Loucy (cell line): ENCODE results near the gene PLEKHS1.

ENCODE experiments used
- H2AFZ ChIP-seq: fragments of 200-600 bp; sonication (generic); 2 replicates; pipeline ENCODE4 v1.6.0; 2016; ENCODE audit warnings: antibody characterized with exemption, mild to moderate bottlenecking, low read length, moderate library complexity
- H3F3A ChIP-seq: fragments of 200-600 bp; 2 replicates; pipeline ENCODE4 v1.6.0; 2016; ENCODE audit warnings: antibody characterized with exemption, low read depth, mild to moderate bottlenecking
- H3K27me3 ChIP-seq: fragments of 200-600 bp; sonication (generic); 2 replicates; pipeline ENCODE4 v1.6.1; 2014; ENCODE audit warnings: low read length, mild to moderate bottlenecking; ENCODE audit not compliant: insufficient read depth, poor library complexity, severe bottlenecking
- H3K36me3 ChIP-seq: fragments of 200-600 bp; sonication (generic); 2 replicates; pipeline ENCODE4 v1.6.1; 2016; ENCODE audit warnings: low read length; ENCODE audit not compliant: insufficient read depth
- H3K4me1 ChIP-seq: fragments of 200-600 bp; sonication (generic); 2 replicates; pipeline ENCODE4 v1.5.1; 2014; ENCODE audit warnings: low read length, mild to moderate bottlenecking; ENCODE audit not compliant: insufficient read depth, poor library complexity, severe bottlenecking
- H3K4me2 ChIP-seq: fragments of 200-600 bp; sonication (generic); 2 replicates; pipeline ENCODE4 v1.6.0; 2014; ENCODE audit warnings: antibody characterized with exemption, low read length, low read depth, mild to moderate bottlenecking; ENCODE audit not compliant: poor library complexity, severe bottlenecking
- H3K4me3 ChIP-seq: fragments of 200-600 bp; sonication (generic); 2 replicates; pipeline ENCODE4 v1.5.1; 2014; ENCODE audit warnings: low read length, mild to moderate bottlenecking, mixed read lengths; ENCODE audit not compliant: poor library complexity, severe bottlenecking
- H3K79me2 ChIP-seq: fragments of 200-600 bp; sonication (generic); 2 replicates; pipeline ENCODE4 v1.6.1; 2014; ENCODE audit warnings: low read length; ENCODE audit not compliant: insufficient read depth
- H3K9ac ChIP-seq: fragments of 200-600 bp; sonication (generic); 2 replicates; pipeline ENCODE4 v1.6.0; 2014; ENCODE audit warnings: mild to moderate bottlenecking, low read depth, low read length, moderate library complexity; ENCODE audit not compliant: poor library complexity, severe bottlenecking
- H3K9me2 ChIP-seq: fragments of 200-600 bp; sonication (generic); replicated peaks from 2 replicates; pipeline ENCODE4 v1.6.1; 2016; ENCODE audit warnings: low read depth, low read length, mixed read lengths
- H3K9me3 ChIP-seq: fragments of 200-600 bp; sonication (generic); 2 replicates; pipeline ENCODE4 v1.6.1; 2014; ENCODE audit warnings: mild to moderate bottlenecking, antibody characterized with exemption, low read length, low read depth; ENCODE audit not compliant: insufficient read depth
- H4K20me1 ChIP-seq: fragments of 200-600 bp; sonication (generic); 2 replicates; pipeline ENCODE4 v1.6.0; 2014; ENCODE audit warnings: antibody characterized with exemption, low read length, mild to moderate bottlenecking; ENCODE audit not compliant: insufficient read depth, poor library complexity, severe bottlenecking
- EZH2phosphoT487 ChIP-seq: fragments of 200-600 bp; IDR thresholded peaks from 2 replicates; pipeline ENCODE4 v1.6.1; 2018; ENCODE audit warnings: antibody characterized with exemption, mild to moderate bottlenecking, moderate library complexity, borderline replicate concordance
- TF ChIP-seq, protein P1 (sequence below): fragments of 200-600 bp; sonication (generic); conservative IDR thresholded peaks from 2 replicates; pipeline ENCODE4 v1.5.1; 2014; ENCODE audit warnings: mild to moderate bottlenecking, antibody characterized with exemption, low read length

PLEKHS1 gene

DNA sequence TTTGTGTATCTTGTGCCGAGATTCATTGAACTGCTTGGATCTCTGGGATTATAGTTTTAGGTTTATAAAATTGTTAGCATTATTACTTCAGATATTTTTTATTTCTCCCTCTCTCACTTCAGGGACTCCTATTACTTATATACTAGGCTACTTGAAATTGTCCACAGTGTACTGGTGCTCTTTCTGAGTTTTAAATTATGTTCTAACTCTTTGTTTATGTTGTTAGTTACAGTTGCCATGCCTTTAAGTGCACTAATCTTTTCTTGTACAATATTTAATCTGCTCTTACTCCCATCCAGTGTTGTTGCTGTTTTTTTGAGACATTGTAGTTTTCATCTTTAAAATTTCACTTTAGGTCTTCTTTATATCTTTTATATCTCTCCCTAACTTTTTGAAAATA, 13.1 kb downstream of the PLEKHS1 start:
- TF ChIP-seq EZH2phosphoT487, result no peak
- TF ChIP-seq, protein P1, sequence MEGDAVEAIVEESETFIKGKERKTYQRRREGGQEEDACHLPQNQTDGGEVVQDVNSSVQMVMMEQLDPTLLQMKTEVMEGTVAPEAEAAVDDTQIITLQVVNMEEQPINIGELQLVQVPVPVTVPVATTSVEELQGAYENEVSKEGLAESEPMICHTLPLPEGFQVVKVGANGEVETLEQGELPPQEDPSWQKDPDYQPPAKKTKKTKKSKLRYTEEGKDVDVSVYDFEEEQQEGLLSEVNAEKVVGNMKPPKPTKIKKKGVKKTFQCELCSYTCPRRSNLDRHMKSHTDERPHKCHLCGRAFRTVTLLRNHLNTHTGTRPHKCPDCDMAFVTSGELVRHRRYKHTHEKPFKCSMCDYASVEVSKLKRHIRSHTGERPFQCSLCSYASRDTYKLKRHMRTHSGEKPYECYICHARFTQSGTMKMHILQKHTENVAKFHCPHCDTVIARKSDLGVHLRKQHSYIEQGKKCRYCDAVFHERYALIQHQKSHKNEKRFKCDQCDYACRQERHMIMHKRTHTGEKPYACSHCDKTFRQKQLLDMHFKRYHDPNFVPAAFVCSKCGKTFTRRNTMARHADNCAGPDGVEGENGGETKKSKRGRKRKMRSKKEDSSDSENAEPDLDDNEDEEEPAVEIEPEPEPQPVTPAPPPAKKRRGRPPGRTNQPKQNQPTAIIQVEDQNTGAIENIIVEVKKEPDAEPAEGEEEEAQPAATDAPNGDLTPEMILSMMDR, result no peak
- no peaks in the 10 kb centered on the region for H4K20me1 ChIP-seq
- H3K9ac ChIP-seq, result no peak overlapping the region
- H3K4me1 ChIP-seq, result no peaks in the 10 kb centered on the region
- H3K36me3 ChIP-seq, result no peaks in the 10 kb centered on the region
- no peaks in the 10 kb centered on the region for H3K27me3 ChIP-seq
- H3K9me2 ChIP-seq, result no peaks in the 10 kb centered on the region
- no peaks in the 10 kb centered on the region for H3K9me3 ChIP-seq
- no peaks in the 10 kb centered on the region for H3K79me2 ChIP-seq
- no peaks in the 10 kb centered on the region for H3F3A ChIP-seq
- no peak overlapping the region for H2AFZ ChIP-seq
- no peak overlapping the region for H3K4me3 ChIP-seq
- H3K4me2 ChIP-seq, result no peak overlapping the region

DNA sequence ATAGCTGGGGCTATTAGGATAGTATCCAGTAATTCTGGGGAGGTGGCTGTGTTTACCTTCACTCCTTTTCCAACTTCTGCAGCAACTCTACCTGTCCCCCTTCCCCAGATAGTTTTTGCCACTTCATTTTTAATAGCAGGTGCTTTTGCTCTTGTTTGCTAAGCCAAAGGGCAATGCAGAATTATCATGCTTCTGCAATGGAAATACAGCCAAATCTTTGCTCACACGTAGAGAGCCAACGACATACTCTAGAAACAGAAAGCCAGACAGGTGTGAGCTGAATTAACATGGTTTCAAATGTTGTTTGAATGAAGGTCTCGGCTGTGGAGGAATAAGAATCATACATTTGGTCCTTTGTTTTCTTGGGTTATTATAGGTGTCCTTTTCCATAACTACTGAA, 14.4 kb downstream of the PLEKHS1 start:
- H3K4me3 ChIP-seq, result no peak overlapping the region
- H3K36me3 ChIP-seq, result no peaks in the 10 kb centered on the region
- H4K20me1 ChIP-seq, result no peaks in the 10 kb centered on the region
- H3F3A ChIP-seq, result no peaks in the 10 kb centered on the region
- no peaks in the 10 kb centered on the region for H3K4me1 ChIP-seq
- no peak overlapping the region for H3K9ac ChIP-seq
- no peaks in the 10 kb centered on the region for H3K9me2 ChIP-seq
- H2AFZ ChIP-seq, result no peak overlapping the region
- TF ChIP-seq EZH2phosphoT487, result no peak
- TF ChIP-seq, protein P1, result no peak
- no peaks in the 10 kb centered on the region for H3K9me3 ChIP-seq
- no peaks in the 10 kb centered on the region for H3K79me2 ChIP-seq
- no peak overlapping the region for H3K4me2 ChIP-seq
- no peaks in the 10 kb centered on the region for H3K27me3 ChIP-seq

- H3K27me3 ChIP-seq, result no peaks in the 10 kb centered on the region
- H3K36me3 ChIP-seq, result no peaks in the 10 kb centered on the region
- H3K9me3 ChIP-seq, result no peaks in the 10 kb centered on the region
- no peak overlapping the region for H3K4me2 ChIP-seq
- H3K9me2 ChIP-seq, result no peaks in the 10 kb centered on the region
- no peaks in the 10 kb centered on the region for H3K4me1 ChIP-seq
- H3K9ac ChIP-seq, result no peak overlapping the region
- no peak overlapping the region for H3K4me3 ChIP-seq
- H4K20me1 ChIP-seq, result no peaks in the 10 kb centered on the region
- H3F3A ChIP-seq, result no peaks in the 10 kb centered on the region
- TF ChIP-seq, protein P1, result no peak
- no peak for TF ChIP-seq EZH2phosphoT487
- H3K79me2 ChIP-seq, result no peaks in the 10 kb centered on the region
- no peak overlapping the region for H2AFZ ChIP-seq
Observed at GRCh38 chr10:113767222-113767621, 15.7 kb downstream of the PLEKHS1 start.
